ENCODE measurements around the gene GMPPB.

DNA sequence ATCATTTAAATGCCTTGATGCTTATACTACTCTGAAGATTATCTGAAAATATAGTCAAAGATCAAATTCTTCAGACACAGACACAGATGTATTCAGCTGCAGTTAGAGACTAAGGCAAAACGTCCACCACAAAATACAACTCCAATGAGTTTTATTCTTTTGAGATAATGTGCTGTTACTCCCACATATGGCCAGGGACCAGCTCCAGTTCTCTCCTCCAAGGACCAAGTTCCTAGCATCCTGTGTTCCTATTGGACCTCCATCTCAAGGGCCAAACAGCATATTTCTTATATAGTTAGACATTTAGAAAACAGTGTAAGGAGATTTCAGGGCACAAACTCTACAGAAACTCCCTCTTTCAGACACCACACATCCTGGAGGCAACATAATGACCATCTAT, 35.5 kb upstream of the GMPPB start:
- TF ChIP-seq, protein P1, sequence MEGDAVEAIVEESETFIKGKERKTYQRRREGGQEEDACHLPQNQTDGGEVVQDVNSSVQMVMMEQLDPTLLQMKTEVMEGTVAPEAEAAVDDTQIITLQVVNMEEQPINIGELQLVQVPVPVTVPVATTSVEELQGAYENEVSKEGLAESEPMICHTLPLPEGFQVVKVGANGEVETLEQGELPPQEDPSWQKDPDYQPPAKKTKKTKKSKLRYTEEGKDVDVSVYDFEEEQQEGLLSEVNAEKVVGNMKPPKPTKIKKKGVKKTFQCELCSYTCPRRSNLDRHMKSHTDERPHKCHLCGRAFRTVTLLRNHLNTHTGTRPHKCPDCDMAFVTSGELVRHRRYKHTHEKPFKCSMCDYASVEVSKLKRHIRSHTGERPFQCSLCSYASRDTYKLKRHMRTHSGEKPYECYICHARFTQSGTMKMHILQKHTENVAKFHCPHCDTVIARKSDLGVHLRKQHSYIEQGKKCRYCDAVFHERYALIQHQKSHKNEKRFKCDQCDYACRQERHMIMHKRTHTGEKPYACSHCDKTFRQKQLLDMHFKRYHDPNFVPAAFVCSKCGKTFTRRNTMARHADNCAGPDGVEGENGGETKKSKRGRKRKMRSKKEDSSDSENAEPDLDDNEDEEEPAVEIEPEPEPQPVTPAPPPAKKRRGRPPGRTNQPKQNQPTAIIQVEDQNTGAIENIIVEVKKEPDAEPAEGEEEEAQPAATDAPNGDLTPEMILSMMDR (optimal IDR thresholded peaks at IDR 0.05 in 1 of 3, IDR thresholded peaks at IDR 0.05 in 1 of 3, conservative IDR thresholded peaks at IDR 0.05 in 1 of 3; ENCODE audit: extremely low read depth in 1 of 3, insufficient read depth in 2 of 3, low read length in 3 of 3) = no peak
- no peak for TF ChIP-seq EZH2 (IDR thresholded peaks at IDR 0.05; ENCODE audit: low read length)

Measured in keratinocyte (primary cell).